Measurements from ENCODE around the gene SV2B.

SV2B gene

GRCh38 chr15:91156175-91156726 lies 56.2 kb downstream of the SV2B start:
- TF ChIP-seq CTCF (IDR thresholded peaks at IDR 0.05; ENCODE audit: insufficient read depth, low read length) (no peak), POLR2AphosphoS5 (IDR thresholded peaks at IDR 0.05; ENCODE audit: low read depth) (no peak), GABPA (IDR thresholded peaks at IDR 0.05; ENCODE audit: low read depth) (no peak), REST (IDR thresholded peaks at IDR 0.05; ENCODE audit: insufficient replicate concordance, low read depth) (no peak), SPI1 (IDR thresholded peaks at IDR 0.05; ENCODE audit: borderline replicate concordance, low read depth) (no peak)
- H3K27ac ChIP-seq (replicated peaks) = no peak overlapping the region
- no peak for DNase-seq (ENCODE audit: low read depth in 1 of 2, low spot score in 1 of 2)

GRCh38 chr15:91158415-91159394 lies 58.6 kb downstream of the SV2B start:
- Histone ChIP-seq H3K4me3 (replicated peaks; ENCODE audit: insufficient read depth, low read length) (no peak overlapping the region), H3K27me3 (ENCODE audit: insufficient read depth, poor library complexity, severe bottlenecking) (peaks cover 7% of the 10 kb centered on the region), H3K27ac (replicated peaks) (no peak overlapping the region)
- no peak for DNase-seq (ENCODE audit: low read depth in 1 of 2, low spot score in 1 of 2)
- TF ChIP-seq POLR2AphosphoS5 (IDR thresholded peaks at IDR 0.05; ENCODE audit: low read depth) (no peak), GABPA (IDR thresholded peaks at IDR 0.05; ENCODE audit: low read depth) (no peak), REST (IDR thresholded peaks at IDR 0.05; ENCODE audit: insufficient replicate concordance, low read depth) (no peak), CTCF (IDR thresholded peaks at IDR 0.05; ENCODE audit: insufficient read depth, low read length) (no peak), SPI1 (IDR thresholded peaks at IDR 0.05; ENCODE audit: borderline replicate concordance, low read depth) (no peak)

More at GRCh38 chr15:91156175-91156726, 56.2 kb downstream of the SV2B start:
- Histone ChIP-seq H3K4me3 (replicated peaks; ENCODE audit: insufficient read depth, low read length) (no peak overlapping the region), H3K27me3 (ENCODE audit: insufficient read depth, poor library complexity, severe bottlenecking) (peaks cover 3% of the 10 kb centered on the region)

- Histone ChIP-seq H3K27me3 (ENCODE audit: insufficient read depth, poor library complexity, severe bottlenecking) (peaks cover 4% of the 10 kb centered on the region), H3K4me3 (replicated peaks; ENCODE audit: insufficient read depth, low read length) (no peak overlapping the region), H3K27ac (replicated peaks) (no peak overlapping the region)
- DNase-seq (ENCODE audit: low read depth in 1 of 2, low spot score in 1 of 2) = no peak
- TF ChIP-seq GABPA (IDR thresholded peaks at IDR 0.05; ENCODE audit: low read depth) = no peak
- no peak for TF ChIP-seq REST (IDR thresholded peaks at IDR 0.05; ENCODE audit: insufficient replicate concordance, low read depth)
- TF ChIP-seq SPI1 (IDR thresholded peaks at IDR 0.05; ENCODE audit: borderline replicate concordance, low read depth) = no peak
- TF ChIP-seq POLR2AphosphoS5 (IDR thresholded peaks at IDR 0.05; ENCODE audit: low read depth) = no peak
- no peak for TF ChIP-seq CTCF (IDR thresholded peaks at IDR 0.05; ENCODE audit: insufficient read depth, low read length)
Observed at GRCh38 chr15:91165850-91166249, 65.8 kb downstream of the SV2B start.

Data from HL-60 (cell line).